H1 (cell line): ENCODE measurements around the gene ARFGEF3. TPM values are rescaled to one million over a fixed set of nuclear protein-coding genes. Genes with fewer than 3 reads are reported as not detected.

Experiments used
- CTCF ChIA-PET: fragments of 300-600 bp; sonication (Branson Sonifier 250); formaldehyde crosslinking; loops from one replicate; lab custom pipeline; 2021; ENCODE audit not compliant: partially characterized antibody; lab: Charles Lee
- POLR2A ChIA-PET: fragments of 300-600 bp; sonication (Branson Sonifier 250); formaldehyde crosslinking; loops from one replicate; lab custom pipeline; 2021; ENCODE audit warnings: inconsistent platforms; ENCODE audit not compliant: partially characterized antibody; lab: Charles Lee
- DNase-seq, 2 experiments: peaks; one replicate each; pipeline versions ENCODE4 v3.0.0 to v3.0.0-alpha.2; 2010 to 2022; ENCODE audit warnings: low spot score in 2 of 2, low read depth in 1 of 2, mixed read lengths in 1 of 2
- FAIRE-seq: peaks from 2 replicates; lab custom pipeline; 2011; peaks lifted over from hg19 to GRCh38; lab: Jason Lieb, UNC
- H2AFZ ChIP-seq: 2 replicates; pipeline ENCODE4 v1.8.1; 2012; ENCODE audit warnings: low read length, inconsistent platforms
- H2AK5ac ChIP-seq: 2 replicates; pipeline ENCODE4 v1.6.1; 2013; ENCODE audit warnings: low read depth, low read length
- H2BK120ac ChIP-seq: replicated peaks from 2 replicates; pipeline ENCODE3; 2013; ENCODE audit warnings: low read depth, low read length, inconsistent platforms
- H2BK12ac ChIP-seq: 2 replicates; pipeline ENCODE4 v1.6.1; 2013; ENCODE audit warnings: low read depth, low read length
- H2BK15ac ChIP-seq: 2 replicates; pipeline ENCODE4 v1.6.1; 2013; ENCODE audit warnings: low read length
- H2BK20ac ChIP-seq: 2 replicates; pipeline ENCODE4 v1.6.1; 2013; ENCODE audit warnings: low read length
- H2BK5ac ChIP-seq: 2 replicates; pipeline ENCODE4 v1.6.1; 2013; ENCODE audit warnings: low read depth, low read length
- H3K14ac ChIP-seq: 2 replicates; pipeline ENCODE4 v1.6.1; 2013; ENCODE audit warnings: inconsistent platforms; ENCODE audit not compliant: insufficient read length
- H3K18ac ChIP-seq: 2 replicates; pipeline ENCODE4 v1.6.1; 2013; ENCODE audit warnings: low read length; ENCODE audit errors: extremely low read depth
- H3K23ac ChIP-seq: 2 replicates; pipeline ENCODE4 v1.6.1; 2013; ENCODE audit warnings: inconsistent platforms; ENCODE audit not compliant: insufficient read length
- H3K23me2 ChIP-seq: 2 replicates; pipeline ENCODE4 v1.6.1; 2013; ENCODE audit warnings: low read depth, low read length
- H3K27ac ChIP-seq: 2 replicates; pipeline ENCODE4 v1.6.1; 2011; ENCODE audit warnings: low read depth, low read length, inconsistent platforms
- H3K27me3 ChIP-seq, 4 experiments: replicated peaks in 1 of 4; 1 replicate in 1 of 4; 2 replicates in 3 of 4; pipeline versions ENCODE4 v1.6.1 to v1.8.1; 2011 to 2013; ENCODE audit warnings: low read length in 3 of 4, mild to moderate bottlenecking in 3 of 4, inconsistent platforms in 2 of 4, mixed read lengths in 2 of 4, moderate library complexity in 1 of 4; ENCODE audit not compliant: control insufficient read depth in 3 of 4, insufficient read depth in 3 of 4; ENCODE audit errors: extremely low read depth in 1 of 4
- H3K36me3 ChIP-seq, 4 experiments: 2 replicates each; pipeline versions ENCODE4 v1.6.1 to v1.8.1; 2011 to 2013; ENCODE audit warnings: mild to moderate bottlenecking in 4 of 4, low read length in 3 of 4, moderate library complexity in 2 of 4, control low read depth in 1 of 4, inconsistent platforms in 1 of 4; ENCODE audit not compliant: insufficient read depth in 4 of 4, control insufficient read depth in 2 of 4
- H3K4ac ChIP-seq: replicated peaks from 2 replicates; pipeline ENCODE3; 2013; ENCODE audit warnings: low read length, low read depth, mixed read lengths, inconsistent platforms; ENCODE audit not compliant: insufficient read length
- H3K4me1 ChIP-seq, 4 experiments: replicated peaks in 1 of 4; 1 replicate in 1 of 4; 2 replicates in 3 of 4; pipeline versions ENCODE4 v1.6.1 to v1.8.1; 2011 to 2013; ENCODE audit warnings: low read length in 3 of 4, inconsistent platforms in 2 of 4, mixed read lengths in 1 of 4; ENCODE audit not compliant: insufficient read depth in 4 of 4, control insufficient read depth in 3 of 4
- H3K4me2 ChIP-seq, 2 experiments: 2 replicates each; pipeline versions ENCODE4 v1.6.1 to v1.8.1; 2011 to 2013; ENCODE audit warnings: low read depth in 2 of 2, low read length in 2 of 2, control low read depth in 1 of 2, inconsistent platforms in 1 of 2, mild to moderate bottlenecking in 1 of 2; ENCODE audit not compliant: insufficient read depth in 1 of 2
- H3K4me3 ChIP-seq, 4 experiments: fragments of 200-600, 300-600 bp in 1 of 4; sonication (generic), shearing (Covaris generic), sonication (Bioruptor Twin) in 1 of 4; 2 replicates each; pipeline versions ENCODE4 v1.5.1 to v1.8.1; 2011 to 2016; ENCODE audit warnings: low read length in 4 of 4, low read depth in 3 of 4, control low read depth in 2 of 4, inconsistent platforms in 2 of 4, mild to moderate bottlenecking in 2 of 4, mixed read lengths in 1 of 4, moderate library complexity in 1 of 4; ENCODE audit not compliant: insufficient read depth in 2 of 4; ENCODE audit errors: extremely low read depth in 1 of 4
- H3K56ac ChIP-seq: replicated peaks from 2 replicates; pipeline ENCODE3; 2013; ENCODE audit warnings: low read depth, mild to moderate bottlenecking, mixed read lengths, low read length, inconsistent platforms; ENCODE audit not compliant: insufficient read length
- H3K79me1 ChIP-seq: 2 replicates; pipeline ENCODE4 v1.6.1; 2013; ENCODE audit warnings: low read depth, low read length, control low read depth
- H3K79me2 ChIP-seq, 2 experiments: 2 replicates each; pipeline versions ENCODE4 v1.6.1 to v1.8.1; 2012 to 2013; ENCODE audit warnings: low read length in 2 of 2, mild to moderate bottlenecking in 2 of 2, inconsistent platforms in 1 of 2; ENCODE audit not compliant: insufficient read depth in 2 of 2, control insufficient read depth in 1 of 2
- H3K9ac ChIP-seq, 4 experiments: replicated peaks in 1 of 4; 1 replicate in 1 of 4; 2 replicates in 3 of 4; pipeline versions ENCODE4 v1.6.1 to v1.8.1; 2011 to 2013; ENCODE audit warnings: low read depth in 3 of 4, low read length in 3 of 4, control low read depth in 2 of 4, mild to moderate bottlenecking in 2 of 4, moderate library complexity in 2 of 4, inconsistent platforms in 1 of 4; ENCODE audit errors: extremely low read depth in 1 of 4
- H3K9me3 ChIP-seq, 2 experiments: 2 replicates each; pipeline versions ENCODE4 v1.6.1 to v1.8.1; 2012 to 2013; ENCODE audit warnings: mild to moderate bottlenecking in 2 of 2, moderate library complexity in 2 of 2, control low read depth in 1 of 2, inconsistent platforms in 1 of 2, low read depth in 1 of 2, low read length in 1 of 2, mixed read lengths in 1 of 2; ENCODE audit not compliant: insufficient read depth in 2 of 2
- H4K20me1 ChIP-seq, 2 experiments: replicated peaks in 1 of 2; 2 replicates each; pipeline versions ENCODE3 to v1.8.1; 2011 to 2013; ENCODE audit warnings: inconsistent platforms in 2 of 2, low read length in 2 of 2, mild to moderate bottlenecking in 1 of 2; ENCODE audit not compliant: insufficient read depth in 2 of 2, control insufficient read depth in 1 of 2
- H4K5ac ChIP-seq: 2 replicates; pipeline ENCODE4 v1.6.1; 2013; ENCODE audit warnings: low read length, low read depth, mixed read lengths, inconsistent platforms; ENCODE audit not compliant: insufficient read length
- H4K8ac ChIP-seq: 2 replicates; pipeline ENCODE4 v1.8.0; 2013; ENCODE audit warnings: mild to moderate bottlenecking, moderate library complexity, low read length, inconsistent platforms; ENCODE audit not compliant: insufficient read depth; ENCODE audit errors: extremely low read depth
- H4K91ac ChIP-seq: replicated peaks from 2 replicates; pipeline ENCODE3; 2013; ENCODE audit warnings: low read length, mixed read lengths, inconsistent platforms; ENCODE audit not compliant: insufficient read length
- BCL11A ChIP-seq, 2 experiments: IDR thresholded peaks; one replicate each; pipeline ENCODE4 v1.6.1; 2011; ENCODE audit warnings: low read depth in 2 of 2, low read length in 2 of 2, mild to moderate bottlenecking in 2 of 2
- JUN ChIP-seq: IDR thresholded peaks from 2 replicates; pipeline ENCODE4 v1.6.1; 2011; ENCODE audit warnings: low read depth, mild to moderate bottlenecking, improper control_type of control experiment, low read length
- PHF8 ChIP-seq: fragments of 200-600 bp; sonication (generic); conservative IDR thresholded peaks from 2 replicates; pipeline ENCODE4 v1.7.1; 2012; ENCODE audit warnings: low read depth, mild to moderate bottlenecking, inconsistent platforms, low read length, moderate library complexity
- SIX5 ChIP-seq: IDR thresholded peaks from 2 replicates; pipeline ENCODE4 v1.6.1; 2011; ENCODE audit warnings: mild to moderate bottlenecking, low read depth, low read length
- TBP ChIP-seq: IDR thresholded peaks from 2 replicates; pipeline ENCODE4 v1.6.1; 2011; ENCODE audit warnings: low read depth, low read length, improper control_type of control experiment
- WGBS, 2 experiments: shearing (Covaris generic) in 1 of 2; methylation state at CpG; one replicate each; pipeline versions ENCODE4 v1.1.6 to v1.1.7; 2013 to 2015; ENCODE audit warnings: low lambda C conversion rate in 2 of 2, mixed read lengths in 2 of 2, inconsistent platforms in 1 of 2, low coverage in 1 of 2, missing lambda C conversion rate in 1 of 2; ENCODE audit not compliant: insufficient replicate concordance in 2 of 2, insufficient coverage in 1 of 2, insufficient read length in 1 of 2; ENCODE audit errors: extremely low coverage in 1 of 2, missing lambda C conversion rate in 1 of 2; 5-methylcytosine and 5-hydroxymethylcytosine counted together
- polyA plus RNA-seq, 7 experiments: library from polyadenylated mRNA; depleted of rRNA in 3 of 7; stranded (reverse) in 5 of 7; unstranded in 2 of 7; fragments of >200 nt in 5 of 7; fragments of 200-250 nt in 2 of 7; gene quantifications; 1 replicate in 5 of 7; 2 replicates in 1 of 7; 4 replicates in 1 of 7; pipeline versions ENCODE4 v1.2.1 to v1.2.3, GENCODE V29; 2011 to 2013; ENCODE audit warnings: missing spikeins in 2 of 7, mixed read lengths in 2 of 7
- total RNA-seq: library from RNA; stranded (reverse); fragmentation: NEBNext Ultra II Directional; extraction: Animal tissue kit (Norgen Biotek cat#: 25700); gene quantifications from 2 replicates; pipeline ENCODE4 v1.2.1, GENCODE V29; 2021

The ARFGEF3 gene
- total and polyA plus RNA-seq, 2 of the 8 experiments (the other 6 are each of a cell fraction or from before 2014, with no cell fraction given): 5.8 to 23.2 TPM

- Histone ChIP-seq H3K23me2 (no peaks in the 10 kb centered on the region), H3K18ac (no peak overlapping the region), H3K9ac (no peak overlapping the region), H3K14ac (no peak overlapping the region), H2BK12ac (no peak overlapping the region), H3K4me2 (no peak overlapping the region), H3K9me3 (no peaks in the 10 kb centered on the region), H3K27ac (no peak overlapping the region), H2AFZ (no peak overlapping the region), H2BK5ac (no peak overlapping the region), H4K91ac (no peak overlapping the region), H4K20me1 (peaks cover 0 to 2% of the 10 kb centered on the region in 2 experiments), H4K8ac (no peak overlapping the region), H3K4ac (no peak overlapping the region), H2BK20ac (no peak overlapping the region), H4K5ac (no peak overlapping the region), H3K79me1 (0 out of 2 replicates have a peak, but pooled peaks cover 2% of the 10 kb centered on the region), H2BK120ac (no peak overlapping the region), H3K56ac (no peak overlapping the region), H2AK5ac (no peak overlapping the region), H3K23ac (no peak overlapping the region), H2BK15ac (no peak overlapping the region), H3K4me1 (no peaks in the 10 kb centered on the region), H3K4me3 (no peak overlapping the region), H3K79me2 (no peaks in the 10 kb centered on the region), H3K27me3 (no peaks in the 10 kb centered on the region), H3K36me3 (peaks cover 0 to 20% (median 7%) of the 10 kb centered on the region in 4 experiments; a peak in 6 of 8 replicates)
- DNase-seq: no peak
- TF ChIP-seq PHF8: no peak
- no peak for TF ChIP-seq SIX5
- TF ChIP-seq TBP: no peak
- no peak for TF ChIP-seq BCL11A (IDR thresholded peaks at IDR 0.05; ENCODE audit: low read depth in 2 of 2, low read length in 2 of 2)
- no peak for TF ChIP-seq JUN
- 95% methylated on average over 6 of the region's 6 CpGs; no CpG with 5 or more reads in 1 of the 2 experiments for WGBS, 2 experiments
- FAIRE-seq: no peak
- POLR2A ChIA-PET: no interaction called here
- CTCF ChIA-PET: interaction anchor here (0.6 to 1.8 kb wide), 6 partner anchors 10 to 257 kb away, joined by 3 to 4 read pairs (median 3); no protein-coding TSS in a partner anchor
These were observed 96.5 kb downstream of the ARFGEF3 start for GRCh38 chr6:138258197-138258596.
